ENCODE data around the gene YAP1.

The YAP1 gene

DNA sequence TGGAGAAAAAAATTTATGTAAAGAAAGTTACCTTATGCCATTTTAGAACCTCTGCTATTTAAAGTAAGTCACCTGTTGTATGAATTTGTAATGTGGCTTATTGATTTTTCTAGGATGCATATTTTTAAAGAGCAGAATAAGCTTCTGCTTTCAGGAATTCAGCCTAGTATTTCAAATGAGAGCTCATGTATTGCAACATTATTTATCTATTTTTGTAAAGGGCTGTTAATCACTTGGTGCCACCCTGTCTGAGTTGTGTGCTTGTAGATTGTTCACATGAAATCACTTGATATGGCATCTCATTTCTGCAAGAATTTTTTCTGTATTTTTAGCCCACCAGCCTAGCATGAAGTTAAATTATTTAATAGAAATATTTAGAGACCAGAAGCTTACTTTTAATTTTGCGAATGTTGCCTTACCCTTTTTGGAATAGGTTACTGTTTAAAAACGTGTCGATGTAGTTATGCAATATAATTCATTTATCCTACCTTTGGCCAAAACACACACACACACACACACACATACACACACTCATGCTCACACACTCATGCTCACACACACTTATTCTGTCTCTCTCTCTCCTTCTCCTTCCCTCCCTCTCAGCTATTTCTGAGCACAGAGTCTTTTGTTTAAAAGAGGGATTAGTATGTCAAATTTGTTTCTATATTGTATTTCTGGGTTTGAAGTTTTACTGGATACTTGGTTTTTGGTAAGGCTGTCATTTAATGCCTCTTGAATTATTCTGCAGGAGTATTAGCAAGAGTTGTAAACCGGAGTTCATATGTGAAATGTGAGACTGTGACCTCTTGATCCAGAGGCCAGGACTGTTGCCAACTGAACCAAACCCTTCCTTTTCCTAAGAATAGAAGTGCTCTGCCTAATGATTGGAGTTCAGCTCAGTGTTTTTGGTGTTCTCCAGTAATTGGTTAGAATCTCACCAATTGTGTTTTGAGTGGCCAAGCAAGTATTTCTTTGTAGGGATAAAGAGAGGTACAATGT is 34.4 kb downstream of the YAP1 start:
- ATAC-seq (ENCODE audit: insufficient read depth, low read depth) = no peak
- no peaks in the 10 kb centered on the region for H3K79me2 ChIP-seq (ENCODE audit: insufficient read depth, low read length)
- DNase-seq = no peak
- TF ChIP-seq, protein P1, sequence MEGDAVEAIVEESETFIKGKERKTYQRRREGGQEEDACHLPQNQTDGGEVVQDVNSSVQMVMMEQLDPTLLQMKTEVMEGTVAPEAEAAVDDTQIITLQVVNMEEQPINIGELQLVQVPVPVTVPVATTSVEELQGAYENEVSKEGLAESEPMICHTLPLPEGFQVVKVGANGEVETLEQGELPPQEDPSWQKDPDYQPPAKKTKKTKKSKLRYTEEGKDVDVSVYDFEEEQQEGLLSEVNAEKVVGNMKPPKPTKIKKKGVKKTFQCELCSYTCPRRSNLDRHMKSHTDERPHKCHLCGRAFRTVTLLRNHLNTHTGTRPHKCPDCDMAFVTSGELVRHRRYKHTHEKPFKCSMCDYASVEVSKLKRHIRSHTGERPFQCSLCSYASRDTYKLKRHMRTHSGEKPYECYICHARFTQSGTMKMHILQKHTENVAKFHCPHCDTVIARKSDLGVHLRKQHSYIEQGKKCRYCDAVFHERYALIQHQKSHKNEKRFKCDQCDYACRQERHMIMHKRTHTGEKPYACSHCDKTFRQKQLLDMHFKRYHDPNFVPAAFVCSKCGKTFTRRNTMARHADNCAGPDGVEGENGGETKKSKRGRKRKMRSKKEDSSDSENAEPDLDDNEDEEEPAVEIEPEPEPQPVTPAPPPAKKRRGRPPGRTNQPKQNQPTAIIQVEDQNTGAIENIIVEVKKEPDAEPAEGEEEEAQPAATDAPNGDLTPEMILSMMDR (IDR thresholded peaks at IDR 0.05; ENCODE audit: borderline replicate concordance, extremely low read depth, low read length, poor library complexity, severe bottlenecking) = no peak
- TF ChIP-seq EZH2 (IDR thresholded peaks at IDR 0.05; ENCODE audit: borderline replicate concordance, low read depth, low read length, severe bottlenecking) = no peak
- no peak overlapping the region for H3K4me2 ChIP-seq (ENCODE audit: insufficient read depth, low read length)
- H4K20me1 ChIP-seq (ENCODE audit: insufficient read depth, low read length) = no peaks in the 10 kb centered on the region
- H3K9ac ChIP-seq (ENCODE audit: low read depth, low read length) = no peak overlapping the region
- H3K27ac ChIP-seq (ENCODE audit: low read length) = no peak overlapping the region
- H3K4me3 ChIP-seq (ENCODE audit: low read depth in 1 of 2, low read length in 2 of 2) = no peak overlapping the region
- H3K27me3 ChIP-seq (ENCODE audit: insufficient read depth, low read length, poor library complexity) = no peaks in the 10 kb centered on the region
- H3K36me3 ChIP-seq (ENCODE audit: insufficient read depth, low read length) = no peaks in the 10 kb centered on the region
- no peak overlapping the region for H2AFZ ChIP-seq (ENCODE audit: low read depth, low read length)
- H3K9me3 ChIP-seq (ENCODE audit: insufficient read depth, low read length, severe bottlenecking) = no peaks in the 10 kb centered on the region
- H3K4me1 ChIP-seq (ENCODE audit: insufficient read depth, low read length) = no peaks in the 10 kb centered on the region

DNA sequence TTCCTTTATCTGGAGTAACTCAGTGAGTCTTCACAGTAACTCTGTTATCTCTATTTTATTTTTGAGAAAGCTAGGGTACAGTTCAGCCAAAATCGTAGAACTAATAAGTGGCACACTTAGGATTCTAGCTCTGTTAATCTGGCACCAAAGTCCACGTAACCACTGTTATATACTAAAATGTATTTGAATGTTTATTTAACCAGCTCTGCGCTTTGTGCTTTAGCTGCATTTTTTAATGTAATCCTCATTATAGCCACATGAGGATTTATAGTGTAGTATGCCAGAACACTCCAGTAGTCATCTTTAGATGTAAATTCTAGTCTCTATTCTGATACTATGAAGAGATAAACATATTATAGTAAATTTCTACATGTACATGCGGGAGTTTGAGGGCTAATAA is 36.8 kb downstream of the YAP1 start:
- Histone ChIP-seq H4K20me1 (ENCODE audit: insufficient read depth, low read length) (no peaks in the 10 kb centered on the region), H3K27ac (ENCODE audit: low read length) (no peak overlapping the region), H3K79me2 (ENCODE audit: insufficient read depth, low read length) (no peaks in the 10 kb centered on the region), H3K4me3 (ENCODE audit: low read depth in 1 of 2, low read length in 2 of 2) (no peak overlapping the region), H3K9ac (ENCODE audit: low read depth, low read length) (no peak overlapping the region), H2AFZ (ENCODE audit: low read depth, low read length) (no peak overlapping the region), H3K4me1 (ENCODE audit: insufficient read depth, low read length) (no peaks in the 10 kb centered on the region), H3K27me3 (ENCODE audit: insufficient read depth, low read length, poor library complexity) (no peaks in the 10 kb centered on the region), H3K36me3 (ENCODE audit: insufficient read depth, low read length) (no peaks in the 10 kb centered on the region), H3K4me2 (ENCODE audit: insufficient read depth, low read length) (no peak overlapping the region), H3K9me3 (ENCODE audit: insufficient read depth, low read length, severe bottlenecking) (no peaks in the 10 kb centered on the region)
- DNase-seq (no peak), ATAC-seq (ENCODE audit: insufficient read depth, low read depth) (no peak)
- TF ChIP-seq, protein P1 (IDR thresholded peaks at IDR 0.05; ENCODE audit: borderline replicate concordance, extremely low read depth, low read length, poor library complexity, severe bottlenecking) = no peak
- TF ChIP-seq EZH2 (IDR thresholded peaks at IDR 0.05; ENCODE audit: borderline replicate concordance, low read depth, low read length, severe bottlenecking) = no peak

DNA sequence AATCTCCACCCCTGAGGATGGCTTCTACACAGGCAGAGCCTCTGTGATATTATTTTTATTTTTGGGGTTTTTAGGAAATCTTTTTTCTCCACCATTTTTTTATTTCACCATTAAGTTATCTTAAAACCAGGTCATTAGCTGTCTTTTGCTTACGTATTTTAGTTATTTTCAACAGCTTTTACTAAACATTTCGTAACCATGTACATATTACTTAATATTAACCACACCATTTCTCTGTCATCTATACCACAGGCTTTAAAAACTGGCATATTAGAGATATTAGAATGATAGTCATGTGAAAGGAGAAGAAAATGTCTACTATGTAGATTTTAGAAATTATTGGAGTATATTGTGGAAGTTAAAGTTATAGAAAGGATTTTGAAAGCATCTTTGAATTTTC is 37.4 kb downstream of the YAP1 start:
- no peaks in the 10 kb centered on the region for H3K27me3 ChIP-seq (ENCODE audit: insufficient read depth, low read length, poor library complexity)
- no peak overlapping the region for H2AFZ ChIP-seq (ENCODE audit: low read depth, low read length)
- H3K9me3 ChIP-seq (ENCODE audit: insufficient read depth, low read length, severe bottlenecking) = no peaks in the 10 kb centered on the region
- TF ChIP-seq, protein P1 (IDR thresholded peaks at IDR 0.05; ENCODE audit: borderline replicate concordance, extremely low read depth, low read length, poor library complexity, severe bottlenecking) = no peak
- no peak for TF ChIP-seq EZH2 (IDR thresholded peaks at IDR 0.05; ENCODE audit: borderline replicate concordance, low read depth, low read length, severe bottlenecking)
- no peak overlapping the region for H3K9ac ChIP-seq (ENCODE audit: low read depth, low read length)
- no peak overlapping the region for H3K4me3 ChIP-seq (ENCODE audit: low read depth in 1 of 2, low read length in 2 of 2)
- H3K79me2 ChIP-seq (ENCODE audit: insufficient read depth, low read length) = no peaks in the 10 kb centered on the region
- H3K27ac ChIP-seq (ENCODE audit: low read length) = no peak overlapping the region
- DNase-seq = no peak
- no peaks in the 10 kb centered on the region for H3K4me1 ChIP-seq (ENCODE audit: insufficient read depth, low read length)
- no peak for ATAC-seq (ENCODE audit: insufficient read depth, low read depth)
- H3K4me2 ChIP-seq (ENCODE audit: insufficient read depth, low read length) = no peak overlapping the region
- no peaks in the 10 kb centered on the region for H3K36me3 ChIP-seq (ENCODE audit: insufficient read depth, low read length)
- H4K20me1 ChIP-seq (ENCODE audit: insufficient read depth, low read length) = no peaks in the 10 kb centered on the region

Measured in DND-41 (cell line).